Fibroblast of lung (primary cell): Measurements from ENCODE around the gene PPM1H. TPM values are rescaled to one million over a fixed set of nuclear protein-coding genes. Genes with fewer than 3 reads are reported as not detected.

Experiments
- DNase-seq, 2 donors: peaks; one replicate each; pipeline versions ENCODE4 v3.0.0 to v3.0.0-alpha.2; 2010; ENCODE audit warnings: low read depth in 2 of 2
- H2AFZ ChIP-seq: 2 replicates; pipeline ENCODE4 v1.5.1; 2012; ENCODE audit warnings: low read length, control low read depth, inconsistent platforms
- H3K27ac ChIP-seq: 2 replicates; pipeline ENCODE4 v1.5.1; 2011; ENCODE audit warnings: low read length, control low read depth; ENCODE audit not compliant: insufficient read depth
- H3K27me3 ChIP-seq: 2 replicates; pipeline ENCODE4 v1.5.1; 2011; ENCODE audit warnings: mild to moderate bottlenecking, low read length; ENCODE audit not compliant: control insufficient read depth, insufficient read depth
- H3K36me3 ChIP-seq: 2 replicates; pipeline ENCODE4 v1.5.1; 2011; ENCODE audit warnings: low read length; ENCODE audit not compliant: control insufficient read depth, insufficient read depth
- H3K4me1 ChIP-seq: 2 replicates; pipeline ENCODE4 v1.5.1; 2011; ENCODE audit warnings: low read length; ENCODE audit not compliant: control insufficient read depth, insufficient read depth; ENCODE audit errors: extremely low read depth
- H3K4me2 ChIP-seq: 2 replicates; pipeline ENCODE4 v1.5.1; 2011; ENCODE audit warnings: low read length, control low read depth; ENCODE audit not compliant: insufficient read depth; ENCODE audit errors: extremely low read depth
- H3K4me3 ChIP-seq, 4 experiments: fragments of 200-600 bp in 1 of 4; sonication (generic) in 1 of 4; replicated peaks in 1 of 4; 2 replicates each; pipeline ENCODE4 v1.5.1; 2011 to 2016; ENCODE audit warnings: low read length in 4 of 4, low read depth in 3 of 4, mild to moderate bottlenecking in 3 of 4, control low read depth in 2 of 4, inconsistent platforms in 1 of 4, mixed read lengths in 1 of 4; ENCODE audit not compliant: insufficient read depth in 1 of 4; ENCODE audit errors: control extremely low read depth in 1 of 4
- H3K79me2 ChIP-seq: 2 replicates; pipeline ENCODE4 v1.5.1; 2012; ENCODE audit warnings: mild to moderate bottlenecking, low read length, inconsistent platforms; ENCODE audit not compliant: control insufficient read depth, insufficient read depth
- H3K9ac ChIP-seq: 2 replicates; pipeline ENCODE4 v1.5.1; 2011; ENCODE audit warnings: mild to moderate bottlenecking, low read length, control low read depth; ENCODE audit not compliant: insufficient read depth
- H3K9me3 ChIP-seq: 2 replicates; pipeline ENCODE4 v1.5.1; 2012; ENCODE audit warnings: low read depth, low read length; ENCODE audit not compliant: control insufficient read depth, insufficient read depth
- H4K20me1 ChIP-seq: 2 replicates; pipeline ENCODE4 v1.5.1; 2011; ENCODE audit warnings: low read length; ENCODE audit not compliant: control insufficient read depth, insufficient read depth; ENCODE audit errors: extremely low read depth
- EZH2 ChIP-seq: IDR thresholded peaks from 2 replicates; pipeline ENCODE4 v1.5.1; 2012; ENCODE audit warnings: low read length, control low read depth, mild to moderate bottlenecking; ENCODE audit errors: missing control alignments
- polyA plus RNA-seq, 2 donors: library from polyadenylated mRNA; depleted of rRNA in 1 of 2; stranded (reverse) in 1 of 2; unstranded in 1 of 2; fragments of >200 nt; gene quantifications; 2 replicates each; pipeline ENCODE4 v1.2.1, GENCODE V29; 2011 to 2012; ENCODE audit warnings: missing spikeins in 1 of 2
- total RNA-seq: library from RNA; depleted of rRNA; stranded (reverse); fragments of >200 nt; gene quantifications from 2 replicates; pipeline ENCODE4 v1.2.1, GENCODE V29; 2014
- TF ChIP-seq, protein P1 (sequence below), 2 donors: IDR thresholded peaks in 1 of 2; conservative IDR thresholded peaks in 1 of 2; 1 replicate in 1 of 2; 2 replicates in 1 of 2; pipeline ENCODE4 v1.5.1; 2011 to 2012; ENCODE audit warnings: low read length in 2 of 2, control low read depth in 1 of 2, inconsistent platforms in 1 of 2, low read depth in 1 of 2, mild to moderate bottlenecking in 1 of 2

Gene PPM1H
- total and polyA plus RNA-seq, 2 donors (not counting 1 experiment from before 2014, with no cell fraction given), result 0.57 to 3.1 TPM

DNA sequence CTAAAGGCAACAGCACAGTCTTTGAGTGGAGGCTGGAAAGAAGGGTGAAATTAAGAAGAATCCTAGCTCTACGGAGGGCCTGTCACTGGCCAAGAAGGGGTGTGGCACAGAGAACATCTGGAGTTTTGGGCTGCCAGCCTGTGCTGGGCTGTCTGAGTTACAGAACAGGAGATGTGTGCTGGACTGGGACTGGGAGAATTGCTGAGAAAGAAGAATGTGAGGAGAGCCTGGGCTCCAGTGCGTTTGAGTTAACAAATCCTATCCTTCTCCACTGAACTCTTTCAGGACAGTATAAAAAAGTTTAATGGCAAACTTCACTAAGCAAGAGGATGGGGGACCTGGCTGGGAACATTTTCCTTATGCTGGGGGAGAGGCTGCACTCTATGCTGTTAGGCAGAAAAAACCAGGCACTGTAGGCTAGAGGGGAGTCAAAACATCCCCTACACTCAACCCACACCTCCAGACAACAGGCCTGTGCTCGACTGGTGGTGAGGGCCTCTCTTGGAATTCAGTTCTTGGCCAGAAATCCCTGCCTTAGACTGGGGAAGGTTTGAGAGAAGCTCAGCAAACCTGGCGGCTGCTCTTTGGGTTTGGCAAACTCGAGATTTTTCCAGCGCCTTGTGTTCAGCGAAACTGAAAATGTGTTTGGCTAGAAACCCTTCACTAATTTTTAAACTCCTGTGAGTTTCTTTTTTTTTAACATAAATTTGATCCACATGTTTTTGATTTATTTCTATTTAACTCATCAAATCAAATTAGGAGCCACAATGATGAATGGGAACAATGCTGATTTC lies 251.0 kb downstream of the PPM1H start:
- peak overlapping the region; percentile 54 for H3K4me2 ChIP-seq
- no peaks in the 10 kb centered on the region for H3K79me2 ChIP-seq
- peak overlapping the region; percentile 55 for H2AFZ ChIP-seq
- H3K9me3 ChIP-seq, result no peaks in the 10 kb centered on the region
- H3K4me3 ChIP-seq, result no peak overlapping the region
- H4K20me1 ChIP-seq, result no peaks in the 10 kb centered on the region
- no peak overlapping the region for H3K9ac ChIP-seq
- H3K27me3 ChIP-seq, result no peaks in the 10 kb centered on the region
- no peaks in the 10 kb centered on the region for H3K36me3 ChIP-seq
- TF ChIP-seq, protein P1, sequence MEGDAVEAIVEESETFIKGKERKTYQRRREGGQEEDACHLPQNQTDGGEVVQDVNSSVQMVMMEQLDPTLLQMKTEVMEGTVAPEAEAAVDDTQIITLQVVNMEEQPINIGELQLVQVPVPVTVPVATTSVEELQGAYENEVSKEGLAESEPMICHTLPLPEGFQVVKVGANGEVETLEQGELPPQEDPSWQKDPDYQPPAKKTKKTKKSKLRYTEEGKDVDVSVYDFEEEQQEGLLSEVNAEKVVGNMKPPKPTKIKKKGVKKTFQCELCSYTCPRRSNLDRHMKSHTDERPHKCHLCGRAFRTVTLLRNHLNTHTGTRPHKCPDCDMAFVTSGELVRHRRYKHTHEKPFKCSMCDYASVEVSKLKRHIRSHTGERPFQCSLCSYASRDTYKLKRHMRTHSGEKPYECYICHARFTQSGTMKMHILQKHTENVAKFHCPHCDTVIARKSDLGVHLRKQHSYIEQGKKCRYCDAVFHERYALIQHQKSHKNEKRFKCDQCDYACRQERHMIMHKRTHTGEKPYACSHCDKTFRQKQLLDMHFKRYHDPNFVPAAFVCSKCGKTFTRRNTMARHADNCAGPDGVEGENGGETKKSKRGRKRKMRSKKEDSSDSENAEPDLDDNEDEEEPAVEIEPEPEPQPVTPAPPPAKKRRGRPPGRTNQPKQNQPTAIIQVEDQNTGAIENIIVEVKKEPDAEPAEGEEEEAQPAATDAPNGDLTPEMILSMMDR (conservative IDR thresholded peaks at IDR 0.05 in 1 of 2, IDR thresholded peaks at IDR 0.05 in 1 of 2; ENCODE audit: low read depth in 1 of 2, low read length in 2 of 2), result no peak
- TF ChIP-seq EZH2, result no peak
- peaks cover 16% of the 10 kb centered on the region for H3K4me1 ChIP-seq
- peak overlapping the region; percentile 64 for H3K27ac ChIP-seq
- peak; percentile 81 to 86 for DNase-seq

DNA sequence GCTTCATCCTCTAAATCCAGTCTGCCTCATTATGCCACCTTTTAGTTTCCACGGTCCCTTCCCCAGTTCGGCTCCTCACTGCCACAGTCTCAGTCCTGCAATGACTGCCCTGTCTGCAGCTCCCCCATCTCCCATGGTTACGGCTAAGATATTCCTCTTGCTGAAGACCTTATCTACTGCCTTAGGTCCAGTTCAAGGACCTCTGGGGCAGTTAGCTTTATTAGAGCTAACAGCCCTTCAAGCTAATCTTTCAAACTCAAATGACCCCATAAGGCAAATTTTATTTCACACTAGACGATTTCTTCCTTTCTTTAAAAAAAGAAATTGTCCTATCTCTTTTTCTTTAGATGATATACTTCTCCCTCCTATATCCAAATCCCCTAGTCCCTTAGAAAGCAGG lies 253.6 kb downstream of the PPM1H start:
- Histone ChIP-seq H3K9me3 (no peaks in the 10 kb centered on the region), H2AFZ (no peak overlapping the region), H3K4me1 (peaks cover 16% of the 10 kb centered on the region), H3K27me3 (no peaks in the 10 kb centered on the region), H3K79me2 (no peaks in the 10 kb centered on the region), H3K4me3 (no peak overlapping the region), H3K36me3 (no peaks in the 10 kb centered on the region), H3K4me2 (no peak overlapping the region), H3K27ac (no peak overlapping the region), H3K9ac (no peak overlapping the region), H4K20me1 (no peaks in the 10 kb centered on the region)
- no peak for DNase-seq
- no peak for TF ChIP-seq EZH2

DNA sequence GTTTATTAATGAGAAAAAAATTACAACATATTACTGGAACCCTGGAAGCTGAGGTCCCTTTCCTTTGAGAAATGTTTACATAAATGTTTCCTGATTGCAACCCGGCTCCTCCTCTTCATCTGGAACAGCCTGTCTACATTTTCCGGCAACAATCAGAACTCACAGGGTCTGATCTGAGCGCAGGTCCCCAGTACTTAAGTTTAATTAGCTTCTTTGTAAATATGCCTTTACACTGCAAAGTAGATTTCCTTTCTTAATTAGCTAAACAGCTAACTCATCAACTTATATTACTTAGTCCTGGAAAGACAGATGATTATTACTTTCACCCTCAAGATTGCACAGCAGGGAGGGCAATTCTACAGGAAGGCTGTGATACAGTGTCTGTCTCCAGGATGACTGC lies 255.3 kb downstream of the PPM1H start:
- Histone ChIP-seq H3K27me3 (no peaks in the 10 kb centered on the region), H3K79me2 (no peaks in the 10 kb centered on the region), H3K4me2 (no peak overlapping the region), H3K9ac (no peak overlapping the region), H3K9me3 (no peaks in the 10 kb centered on the region), H4K20me1 (no peaks in the 10 kb centered on the region), H3K4me3 (no peak overlapping the region), H3K36me3 (no peaks in the 10 kb centered on the region), H3K27ac (no peak overlapping the region), H3K4me1 (peaks cover 12% of the 10 kb centered on the region), H2AFZ (peak overlapping the region; percentile 50)
- DNase-seq, result no peak
- TF ChIP-seq EZH2, result no peak
- TF ChIP-seq, protein P1 (conservative IDR thresholded peaks at IDR 0.05 in 1 of 2, IDR thresholded peaks at IDR 0.05 in 1 of 2; ENCODE audit: low read depth in 1 of 2, low read length in 2 of 2), result no peak
